ENCODE results near the gene ANTXRL. TPM values are rescaled to one million over a fixed set of nuclear protein-coding genes. Genes with fewer than 3 reads are reported as not detected.
"Not testable (repeated sequence)": the region's sequence is repeated elsewhere in the genome, so short reads cannot be mapped to it uniquely, and the experiment has no call there.

The ANTXRL gene
- not detected in 2 replicates for total RNA-seq (2014; rRNA removed; shearing (Covaris generic))

GRCh38 chr10:46286991-46287693 is at the start of gene ANTXRL:
Gene ANTXRL, plus strand, starts transcription at chr10:46286997. Its CDS starts 266 bp downstream, at chr10:46287263.
- DNase-seq (ENCODE audit: low read depth): no peak

GRCh38 chr10:46237815-46238510 is 48.8 kb upstream of the ANTXRL start:
- no peak for DNase-seq (ENCODE audit: low read depth)

GRCh38 chr10:46239247-46239646 is 47.5 kb upstream of the ANTXRL start:
- DNase-seq (ENCODE audit: low read depth): no peak

GRCh38 chr10:46239993-46240683 is 46.7 kb upstream of the ANTXRL start:
- no peak for DNase-seq (ENCODE audit: low read depth)

GRCh38 chr10:46240684-46241565 is 45.9 kb upstream of the ANTXRL start:
- no peak for DNase-seq (ENCODE audit: low read depth)

DNA sequence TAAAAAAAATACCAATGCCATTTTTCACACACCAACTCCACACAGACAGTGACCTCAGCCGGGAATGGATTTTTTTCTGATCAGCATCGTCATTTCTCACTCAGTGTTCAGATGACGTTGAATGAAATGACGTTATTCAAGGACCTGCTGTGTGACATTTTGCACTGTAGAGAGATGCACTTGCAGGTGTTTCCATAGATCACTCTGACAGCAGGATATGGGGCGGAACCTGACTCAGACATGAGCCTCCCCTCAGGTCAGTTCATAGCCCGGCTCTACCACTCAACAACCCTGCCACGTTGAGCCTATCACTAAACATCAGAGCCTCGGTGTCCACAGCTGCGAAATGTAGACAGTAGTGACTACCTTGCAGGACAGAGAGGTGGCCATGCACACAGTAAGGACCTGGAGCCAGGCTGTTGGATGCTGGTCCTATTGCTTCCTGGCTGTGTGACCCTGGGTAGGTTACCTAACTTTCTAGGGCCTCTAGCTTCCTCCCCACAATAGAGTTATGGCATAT is 41.4 kb upstream of the ANTXRL start:
- DNase-seq (ENCODE audit: low read depth): no peak

DNA sequence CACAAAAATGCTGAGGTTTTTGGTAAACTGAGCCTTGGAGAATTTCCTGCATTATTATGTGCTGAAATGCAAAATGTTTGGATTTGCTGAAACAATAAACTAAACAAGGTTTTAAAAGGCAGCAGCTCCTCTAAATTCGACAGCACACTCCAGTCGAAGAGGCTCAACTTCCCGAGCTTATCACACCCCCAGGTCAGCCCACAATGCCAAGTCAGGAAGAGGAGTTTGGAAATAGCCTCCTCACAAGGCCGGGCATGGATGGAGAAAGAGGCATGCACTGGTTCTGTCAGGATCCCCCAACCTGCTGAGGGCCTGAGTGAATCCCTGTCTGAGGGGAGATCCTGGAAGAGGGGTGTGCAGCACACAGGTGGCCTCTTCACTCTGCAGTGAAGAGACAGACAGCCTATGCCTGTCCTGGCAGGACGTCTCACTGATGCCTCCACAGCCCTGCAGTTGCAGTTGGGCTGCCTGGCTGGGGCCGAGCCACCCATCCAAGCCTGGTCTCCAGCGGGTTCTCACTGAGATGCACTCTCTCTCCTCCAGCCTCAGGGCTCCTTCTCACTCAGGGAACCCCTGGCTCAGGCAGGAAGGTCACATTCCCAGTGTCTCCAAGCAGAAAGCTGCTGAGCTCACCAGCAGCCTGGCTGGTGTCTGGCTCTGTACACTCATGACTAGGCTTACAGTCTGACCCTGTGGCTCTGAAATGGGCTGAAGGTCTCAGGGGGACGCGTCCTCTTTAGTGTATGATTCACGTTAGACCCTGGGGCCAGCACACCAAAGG is 40.2 kb upstream of the ANTXRL start:
- not testable (repeated sequence) for DNase-seq (ENCODE audit: low read depth)

GRCh38 chr10:46247181-46247475 is 39.7 kb upstream of the ANTXRL start:
- DNase-seq (ENCODE audit: low read depth): no peak

DNA sequence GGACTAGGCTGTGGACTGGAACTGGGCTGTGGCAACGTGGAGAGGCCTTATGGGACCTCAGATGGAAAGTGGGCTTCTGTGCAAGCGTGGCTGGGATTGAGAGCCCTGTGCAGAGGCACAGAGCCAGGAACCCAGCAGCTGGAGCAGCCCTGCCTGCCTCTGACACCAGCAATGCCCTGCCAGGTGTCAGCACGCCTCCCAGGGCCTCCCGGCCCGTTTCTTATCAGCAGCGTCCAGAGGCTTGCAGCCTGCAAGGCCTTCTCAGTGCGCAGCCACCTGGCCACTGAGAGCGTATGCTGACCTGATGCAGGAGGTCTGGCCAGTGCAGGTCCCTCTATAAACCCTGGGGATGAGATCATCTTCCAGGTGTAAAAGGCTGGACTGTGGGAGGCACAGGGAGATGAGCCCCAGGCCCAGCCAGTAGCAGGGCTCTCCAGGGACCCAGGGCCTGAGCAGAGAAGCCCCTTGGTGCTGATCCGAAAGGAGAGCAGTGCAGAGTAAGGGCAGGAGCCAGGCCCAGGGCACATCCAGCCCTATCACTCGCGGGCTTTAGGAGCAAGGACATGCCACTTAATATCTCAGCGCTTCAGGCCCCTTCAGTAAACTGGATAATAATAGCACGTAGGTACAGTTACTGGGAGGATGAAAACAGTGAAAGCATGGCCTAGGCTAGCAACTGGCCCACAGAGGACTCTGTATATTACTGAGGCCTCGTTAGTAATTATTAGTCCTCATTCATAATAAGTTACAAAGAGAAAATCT is 38.8 kb upstream of the ANTXRL start:
- no peak for DNase-seq (ENCODE audit: low read depth)

- no peak for DNase-seq (ENCODE audit: low read depth)
These were observed 38.1 kb upstream of the ANTXRL start for GRCh38 chr10:46248651-46249146.

GRCh38 chr10:46249617-46250344 is 37.0 kb upstream of the ANTXRL start:
- DNase-seq (ENCODE audit: low read depth): not testable (repeated sequence)

DNA sequence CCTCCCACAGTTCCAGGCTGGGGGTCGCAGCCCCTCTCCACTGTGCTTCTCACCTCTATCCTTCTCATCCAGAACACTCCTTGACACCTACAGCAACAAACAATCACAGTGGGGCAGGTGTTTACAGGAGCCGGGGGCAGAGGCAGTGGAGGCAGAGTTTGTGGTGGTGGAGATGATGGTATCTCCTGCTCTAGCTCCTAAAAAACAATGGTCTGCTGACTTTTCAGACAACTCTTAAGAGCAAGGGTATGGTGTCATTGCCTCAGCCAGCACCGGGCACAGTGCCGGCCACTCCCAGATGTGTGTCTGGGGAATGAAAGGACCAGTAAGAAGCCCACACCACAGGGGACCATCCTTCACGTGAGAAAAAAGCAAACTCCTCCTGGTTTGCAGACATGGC is 36.3 kb upstream of the ANTXRL start:
- DNase-seq (ENCODE audit: low read depth): no peak

DNA sequence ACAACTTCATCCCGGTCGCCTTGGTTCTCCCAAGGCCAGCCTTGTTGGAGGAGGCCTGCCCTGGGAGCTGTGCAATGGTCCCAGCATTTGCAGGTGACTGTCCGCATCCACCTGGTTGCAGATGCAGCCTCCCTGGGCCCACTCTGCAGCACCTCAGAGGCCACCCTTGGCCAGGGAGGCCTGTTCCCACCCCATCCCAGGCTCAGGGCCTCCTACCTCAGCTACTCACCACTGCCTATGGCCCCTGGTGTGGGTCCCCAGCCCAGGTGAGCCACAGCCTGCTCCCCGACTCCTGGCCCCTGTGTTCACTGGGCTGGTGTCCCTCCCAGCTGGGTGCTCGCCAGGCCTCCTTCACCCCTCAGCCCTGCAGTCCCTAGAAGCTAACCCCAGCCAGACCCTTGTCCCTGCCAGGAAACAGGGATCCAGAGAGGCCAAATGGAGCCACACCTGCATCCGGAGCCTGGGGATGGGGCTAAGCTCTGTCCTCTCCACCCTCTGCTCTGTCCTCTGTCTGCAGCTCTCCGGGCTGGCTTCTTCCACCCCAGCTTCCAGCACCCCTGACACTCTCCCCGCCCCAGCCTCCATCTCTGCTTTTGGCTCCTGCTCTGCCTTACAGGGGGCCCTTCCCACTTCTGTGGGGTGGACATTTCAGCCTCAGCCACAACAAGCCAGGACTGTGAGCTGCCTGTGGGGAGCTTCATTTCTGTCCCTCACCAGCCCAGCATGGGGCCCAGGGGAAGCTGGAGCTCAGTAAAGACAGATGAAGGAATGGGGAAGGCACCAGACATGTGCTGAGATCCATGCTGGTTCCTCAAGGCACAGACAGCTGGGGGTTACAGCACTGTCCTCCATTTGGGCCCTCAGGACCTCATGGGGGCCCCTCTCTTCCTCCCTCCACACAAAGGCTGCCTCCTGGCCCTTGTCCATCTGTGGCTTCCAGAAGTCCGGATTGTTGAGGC is 35.6 kb upstream of the ANTXRL start:
- DNase-seq (ENCODE audit: low read depth): no peak

- DNase-seq (ENCODE audit: low read depth): no peak
These were observed 34.6 kb upstream of the ANTXRL start for GRCh38 chr10:46251857-46252847.

- no peak for DNase-seq (ENCODE audit: low read depth)
These were observed 33.5 kb upstream of the ANTXRL start for GRCh38 chr10:46253076-46254006.

GRCh38 chr10:46254007-46254383 is 32.8 kb upstream of the ANTXRL start:
- DNase-seq (ENCODE audit: low read depth): no peak

Data from Daoy (cell line).